RCC 7860 (cell line): ENCODE measurements around the gene PAFAH2.

Source experiments
- DNase-seq: peaks from one replicate; pipeline ENCODE4 v3.0.0-alpha.2; 2015; ENCODE audit warnings: low spot score
- FAIRE-seq: peaks from 2 replicates; lab custom pipeline; 2012; peaks lifted over from hg19 to GRCh38; lab: Jason Lieb, UNC

The PAFAH2 gene

DNA sequence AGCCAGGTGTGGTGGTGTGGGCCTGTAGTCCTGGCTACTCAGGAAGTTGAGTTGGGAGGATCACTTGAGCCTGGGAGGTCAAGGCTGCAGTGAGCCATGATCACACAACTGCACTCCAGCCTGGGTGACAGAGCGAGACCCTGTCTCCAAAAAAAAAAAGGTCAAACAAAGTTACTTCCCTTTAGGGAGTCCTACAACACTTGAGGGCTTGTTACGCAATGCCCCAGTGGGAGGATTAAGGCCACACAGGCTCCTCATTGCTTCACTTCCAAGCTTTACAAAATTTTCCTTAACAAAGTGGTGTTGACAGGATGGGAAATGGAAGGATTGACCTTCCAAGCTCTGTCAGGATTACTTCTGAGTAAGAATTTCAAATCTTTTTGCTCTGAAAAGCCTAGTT lies 17.5 kb upstream of the PAFAH2 start:
- FAIRE-seq = no peak
- no peak for DNase-seq

DNA sequence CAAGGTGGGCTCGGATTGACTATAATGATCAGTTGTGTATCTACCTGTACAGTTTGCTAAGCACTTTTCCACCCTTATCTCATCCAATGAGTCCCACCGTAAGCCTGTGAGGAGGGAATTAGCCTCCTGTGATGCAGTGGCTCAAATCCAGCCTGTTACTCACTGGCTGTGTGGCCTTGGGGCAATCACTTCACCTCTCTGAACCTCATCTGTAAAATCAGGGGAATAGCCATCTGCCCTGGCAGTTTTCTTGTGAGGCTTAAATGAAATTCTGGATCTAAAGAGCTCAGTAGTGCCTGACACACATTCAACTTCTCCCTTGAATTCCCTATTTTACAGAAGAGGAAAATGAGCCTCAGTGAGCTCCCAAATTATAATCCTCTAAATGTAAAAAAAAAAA lies 16.3 kb upstream of the PAFAH2 start:
- DNase-seq = no peak
- no peak for FAIRE-seq

DNA sequence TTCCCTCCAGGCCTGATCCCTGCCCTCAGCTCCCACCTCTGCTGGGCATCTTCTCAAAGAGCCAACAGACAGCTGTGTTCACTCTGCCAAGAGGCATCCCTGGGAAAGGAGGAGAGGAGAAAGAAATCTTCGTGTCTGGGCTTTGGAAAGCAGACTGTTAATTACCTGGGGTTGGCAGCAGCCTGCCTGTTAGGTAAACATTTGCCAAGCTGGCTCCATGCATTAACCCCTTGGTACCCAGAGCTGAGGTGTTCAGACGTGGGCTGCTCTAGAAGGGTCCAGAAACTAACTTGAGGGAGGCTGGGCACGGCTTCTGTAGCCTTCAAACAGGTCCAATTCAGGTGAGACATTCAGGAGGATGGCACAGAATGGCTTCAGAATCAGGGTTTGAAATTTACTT lies 15.0 kb upstream of the PAFAH2 start:
- FAIRE-seq (no peak), DNase-seq (no peak)

DNA sequence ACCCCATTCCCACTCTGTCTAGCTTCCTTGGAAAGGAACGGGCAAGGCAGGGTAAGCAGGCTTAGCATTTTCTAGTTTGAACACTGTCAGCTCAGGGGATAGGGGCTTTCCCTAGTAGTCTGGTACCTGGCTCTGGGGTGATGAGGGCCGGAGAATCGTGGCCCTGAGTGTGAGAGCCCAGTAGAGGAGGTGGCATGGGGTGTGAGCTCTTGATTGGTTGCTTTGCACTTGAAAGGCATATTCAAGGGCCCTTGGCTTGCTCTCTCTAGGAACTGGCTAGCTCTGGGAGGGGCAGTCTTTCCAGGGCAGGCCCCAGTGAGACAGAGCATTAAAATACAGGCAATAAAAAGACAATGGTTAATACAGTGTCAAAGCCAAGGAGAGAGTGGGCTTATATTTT lies 13.0 kb upstream of the PAFAH2 start:
- no peak for DNase-seq

DNA sequence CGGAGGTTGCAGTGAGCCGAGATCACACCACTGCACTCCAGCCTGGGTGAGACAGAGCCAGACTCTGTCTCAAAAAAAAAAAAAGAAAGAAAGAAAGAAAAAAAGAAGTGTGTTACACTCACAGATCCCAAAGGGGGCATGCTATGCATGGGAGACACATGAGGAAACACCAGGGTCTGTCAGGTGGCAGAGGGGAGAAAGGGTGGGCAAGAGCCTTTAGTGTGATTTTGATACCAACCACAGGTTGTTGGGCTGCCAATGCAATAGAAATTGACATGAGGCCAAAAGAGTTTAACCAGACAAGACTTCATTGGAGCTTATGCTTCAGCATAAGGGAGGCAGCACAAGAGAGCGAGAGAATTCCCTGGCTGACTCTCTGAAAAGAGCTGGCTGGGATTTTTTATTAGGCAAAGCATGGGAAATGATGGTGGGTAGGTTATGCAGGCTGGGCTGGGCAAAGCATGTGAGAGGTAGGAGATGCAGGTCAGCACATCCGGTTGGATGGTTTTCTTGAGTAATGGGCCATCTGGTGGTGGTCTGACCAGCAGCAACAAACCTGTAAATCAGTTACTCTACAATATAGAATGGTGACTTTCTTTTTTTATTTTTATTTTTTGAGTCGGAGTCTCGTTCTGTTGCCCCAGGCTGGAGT lies 12.1 kb upstream of the PAFAH2 start:
- FAIRE-seq (no peak), DNase-seq (no peak)

More for the DNA sequence above, 13.0 kb upstream of the PAFAH2 start:
- no peak for FAIRE-seq

DNA sequence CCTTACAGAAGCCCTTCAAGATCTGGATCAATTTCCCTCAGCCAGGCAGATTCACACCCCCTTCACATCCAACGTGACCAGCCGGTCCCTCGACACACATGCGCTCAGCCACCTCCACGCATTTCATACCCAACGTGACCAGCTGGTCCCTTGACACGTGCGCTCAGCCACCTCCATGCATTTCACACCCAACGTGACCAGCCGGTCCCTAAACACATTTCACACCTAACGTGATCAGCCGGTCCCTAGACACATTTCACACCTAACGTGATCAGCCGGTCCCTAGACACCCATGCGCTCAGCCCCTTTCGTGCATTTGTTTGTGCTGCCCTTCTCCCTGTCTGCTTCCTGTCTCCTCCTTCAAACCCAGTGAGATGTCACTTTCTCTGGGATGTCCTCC lies 8.8 kb upstream of the PAFAH2 start:
- no peak for DNase-seq
- FAIRE-seq = no peak

DNA sequence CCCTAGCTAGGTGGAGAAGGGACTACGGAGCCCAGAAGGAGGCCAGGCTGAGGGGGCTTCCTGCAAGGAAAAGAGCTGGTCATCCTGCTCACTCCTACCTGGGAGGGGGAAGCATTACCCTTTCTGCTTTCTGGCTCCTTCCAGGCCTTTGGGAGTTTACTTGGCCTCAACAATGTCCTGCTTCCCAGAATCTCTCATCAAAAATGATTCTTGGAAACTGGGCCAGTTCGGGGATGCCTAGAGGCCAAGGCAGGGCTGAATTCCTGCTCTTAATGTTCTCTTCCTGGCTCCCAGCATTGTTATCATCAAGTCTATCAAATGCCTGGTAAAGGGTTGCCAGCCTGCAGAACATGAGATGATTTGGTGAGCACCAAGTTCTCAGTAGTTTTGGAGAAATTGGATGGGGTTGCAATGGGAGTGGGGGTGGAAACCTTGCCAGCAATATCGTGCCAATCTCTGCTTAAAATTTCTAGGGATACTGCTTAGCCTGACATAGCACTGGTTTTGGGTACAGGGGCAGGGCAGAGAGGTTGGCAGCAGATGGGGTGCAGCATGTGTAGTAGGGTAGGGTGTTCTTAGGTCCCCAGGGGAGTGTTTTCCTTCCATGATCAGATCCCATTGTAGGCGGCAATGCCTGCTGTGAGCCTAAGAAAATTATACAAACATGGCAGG lies 7.7 kb upstream of the PAFAH2 start:
- no peak for DNase-seq
- FAIRE-seq = no peak

DNA sequence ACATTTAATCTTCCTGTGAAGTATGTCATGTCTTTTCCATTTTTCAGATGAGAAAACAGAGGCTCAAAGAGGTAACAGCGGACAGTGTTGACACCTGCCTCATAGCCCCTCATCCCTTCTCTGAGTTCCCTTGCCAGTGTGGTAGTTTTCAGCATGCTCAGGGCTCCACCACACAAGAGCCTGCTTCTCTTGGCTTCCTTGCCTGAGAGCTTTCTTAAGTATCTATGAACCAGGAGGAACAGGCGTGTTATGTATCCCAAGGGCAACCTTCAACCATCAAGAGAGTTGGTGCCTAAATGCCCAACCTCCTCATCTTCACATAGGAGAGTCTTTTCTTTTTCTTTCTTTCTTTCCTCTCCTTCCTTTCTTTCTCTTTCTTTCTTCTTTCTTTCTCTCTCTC lies 5.9 kb upstream of the PAFAH2 start:
- DNase-seq (no peak), FAIRE-seq (no peak)

DNA sequence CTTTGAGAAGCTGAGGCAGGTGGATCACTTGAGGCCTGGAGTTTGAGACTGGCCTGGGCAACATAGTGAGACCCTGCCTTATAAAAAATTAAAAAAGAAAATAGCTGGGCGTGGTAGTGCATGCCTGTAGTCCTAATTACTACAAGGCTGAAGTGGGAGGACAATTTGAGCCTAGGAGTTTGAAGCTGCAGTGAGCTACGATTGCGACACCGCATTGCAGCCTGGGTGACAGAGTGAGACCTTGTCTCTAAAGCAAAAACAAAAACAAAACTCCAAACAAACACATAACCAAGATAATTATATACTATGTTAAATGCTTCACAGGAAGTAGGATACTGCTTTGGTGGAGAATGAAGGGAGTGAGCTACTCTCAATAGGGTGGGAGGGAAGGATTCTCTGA lies 5.4 kb upstream of the PAFAH2 start:
- DNase-seq (no peak), FAIRE-seq (no peak)

DNA sequence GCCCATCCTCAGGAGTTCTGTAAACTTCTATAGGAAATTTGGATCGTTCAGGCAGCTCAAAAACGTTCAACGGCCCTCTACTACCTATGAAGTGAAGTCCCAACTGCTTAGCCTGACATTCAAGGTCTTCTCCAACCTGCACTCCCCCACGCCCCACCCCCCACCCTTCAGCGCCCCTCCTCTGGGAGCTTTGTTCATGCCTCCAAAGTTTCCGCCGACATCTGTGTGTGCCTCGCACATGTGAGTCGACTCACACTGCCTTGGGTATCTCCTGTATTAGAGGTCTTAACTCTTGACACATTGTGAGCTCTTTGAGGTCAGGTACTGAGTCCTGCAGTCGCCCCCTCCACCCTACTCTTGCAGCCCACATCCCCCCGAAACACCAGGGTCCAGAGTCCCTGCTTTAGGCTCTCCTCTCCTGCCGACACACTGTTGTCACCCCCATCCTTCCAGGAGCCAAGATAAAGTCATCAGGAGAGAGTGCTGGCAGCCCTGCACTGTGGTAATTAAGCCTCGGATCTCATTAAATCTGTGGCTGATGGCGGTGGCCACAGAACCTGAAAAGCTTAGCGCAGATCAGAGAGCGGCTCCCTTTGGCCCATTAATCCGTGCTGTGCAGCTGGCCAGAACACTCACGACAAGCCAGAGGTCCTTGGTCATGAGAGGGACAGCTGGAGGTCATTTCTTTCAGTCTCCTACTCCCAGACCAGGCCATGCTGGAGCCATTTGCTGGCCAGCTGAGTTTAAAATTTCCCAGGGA lies 1.4 kb upstream of the PAFAH2 start:
- no peak for DNase-seq
- no peak for FAIRE-seq

DNA sequence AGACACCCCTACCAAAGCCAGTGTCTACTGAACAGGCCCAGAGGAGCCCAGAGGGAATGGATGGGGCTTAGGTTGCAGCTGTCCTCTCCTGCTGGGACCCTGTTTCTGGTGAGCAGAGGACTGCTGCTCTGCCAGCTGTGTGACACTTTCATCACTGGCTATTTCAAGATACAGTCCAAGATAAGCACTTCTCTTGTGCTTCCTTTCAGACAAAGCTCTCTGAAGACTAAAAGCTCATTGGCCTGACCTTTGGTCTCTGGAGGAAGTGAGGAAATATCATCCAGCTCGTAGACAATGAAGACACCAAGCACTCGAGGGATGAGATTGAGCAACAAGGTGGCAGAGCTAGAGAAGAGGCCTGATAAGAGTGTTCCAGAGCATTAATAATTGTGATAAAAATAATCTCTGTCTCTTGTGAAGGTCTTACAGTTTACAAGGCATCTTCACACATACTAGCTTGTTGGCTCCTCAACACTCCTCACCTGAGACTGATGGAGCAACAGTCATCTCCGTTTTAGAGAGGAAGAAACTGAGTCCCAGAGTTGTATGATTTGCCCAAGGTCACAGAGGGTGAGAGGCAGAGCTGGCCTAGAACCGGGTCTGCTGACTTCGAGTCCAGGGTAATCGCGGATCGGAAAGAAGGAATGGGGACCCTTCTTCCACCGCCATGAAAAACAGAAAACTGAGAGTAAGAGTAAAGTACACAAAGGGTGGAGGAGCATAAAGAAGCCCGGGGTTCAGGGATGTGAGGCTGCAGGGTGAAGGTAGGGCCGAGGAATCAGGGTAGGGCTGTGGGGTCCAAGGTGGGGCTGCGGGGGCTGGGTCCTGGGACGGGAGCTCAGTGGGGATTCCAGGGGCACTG lies 666 bp downstream of the PAFAH2 start:
- FAIRE-seq = no peak
- DNase-seq = peak; percentile 7

DNA sequence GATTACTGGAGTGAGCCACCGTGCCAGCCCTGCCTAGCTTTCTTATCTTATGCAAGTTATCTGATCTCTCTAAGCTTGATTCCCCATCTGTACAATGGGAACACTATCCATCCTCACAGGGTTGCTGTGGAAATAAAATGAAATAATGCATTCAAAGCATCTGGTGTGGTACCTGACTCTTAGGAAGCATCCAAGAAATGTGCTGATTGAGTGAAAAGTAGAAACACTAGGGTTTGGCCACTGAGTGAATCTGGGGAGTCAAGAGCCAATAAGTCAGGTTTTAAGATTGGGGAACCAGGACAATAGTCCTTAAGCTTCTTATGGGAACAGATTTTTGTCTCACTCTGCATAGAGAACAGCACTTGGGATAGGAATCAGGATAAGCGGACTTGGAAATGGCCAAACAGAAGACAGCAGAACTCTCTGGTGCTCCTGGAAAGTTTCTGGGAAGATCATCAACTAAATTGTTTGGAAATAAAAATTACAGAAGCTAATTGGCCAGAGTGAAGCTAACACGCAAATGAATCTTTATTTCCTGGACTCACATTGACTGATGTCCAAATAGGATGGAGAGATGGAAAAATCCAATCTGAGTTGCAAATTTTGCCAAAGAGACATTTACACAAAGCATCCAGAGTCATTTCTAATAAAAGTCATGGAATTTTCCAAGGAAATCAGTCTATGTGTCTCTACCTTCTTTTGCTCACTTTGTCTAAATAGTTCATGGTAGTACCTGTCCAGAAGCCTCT lies 3.3 kb downstream of the PAFAH2 start:
- FAIRE-seq = no peak

DNA sequence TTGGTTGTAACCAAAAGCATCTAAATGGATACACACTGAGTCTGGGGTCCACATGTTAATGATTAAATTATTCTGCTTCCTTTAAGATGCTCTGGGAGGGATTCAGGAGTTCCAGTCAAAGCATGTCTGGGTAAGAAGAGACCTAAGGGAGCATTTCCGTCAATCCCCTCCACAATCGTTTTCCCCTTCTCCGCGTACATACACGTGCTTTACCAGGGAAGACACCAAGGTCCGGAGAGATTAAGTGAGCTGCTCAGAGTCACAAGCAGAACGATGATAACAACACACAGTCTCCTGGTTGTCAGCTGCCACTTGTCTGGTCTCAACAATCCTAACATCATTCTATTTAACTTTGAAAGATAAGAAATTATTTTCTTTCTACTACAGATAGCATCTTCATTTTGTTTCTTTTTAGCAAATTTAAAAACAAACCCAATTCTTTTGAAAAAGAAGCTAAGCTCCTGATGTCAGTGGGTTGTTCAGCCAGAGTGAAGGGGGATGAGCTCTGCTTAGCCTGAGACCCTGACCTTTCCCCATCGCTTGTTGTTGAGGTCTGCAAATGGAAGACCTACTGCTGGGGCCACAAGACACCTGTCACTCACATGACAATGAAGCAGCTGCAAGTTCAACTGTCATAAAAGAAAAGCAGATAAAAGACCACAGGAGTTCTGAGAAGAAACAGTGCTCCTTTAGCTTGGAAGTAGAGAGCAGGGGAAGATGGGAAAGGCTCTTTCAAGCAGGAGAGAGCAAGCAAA lies 4.5 kb downstream of the PAFAH2 start:
- no peak for FAIRE-seq
- no peak for DNase-seq

More for the DNA sequence above, 3.3 kb downstream of the PAFAH2 start:
- no peak for DNase-seq

DNA sequence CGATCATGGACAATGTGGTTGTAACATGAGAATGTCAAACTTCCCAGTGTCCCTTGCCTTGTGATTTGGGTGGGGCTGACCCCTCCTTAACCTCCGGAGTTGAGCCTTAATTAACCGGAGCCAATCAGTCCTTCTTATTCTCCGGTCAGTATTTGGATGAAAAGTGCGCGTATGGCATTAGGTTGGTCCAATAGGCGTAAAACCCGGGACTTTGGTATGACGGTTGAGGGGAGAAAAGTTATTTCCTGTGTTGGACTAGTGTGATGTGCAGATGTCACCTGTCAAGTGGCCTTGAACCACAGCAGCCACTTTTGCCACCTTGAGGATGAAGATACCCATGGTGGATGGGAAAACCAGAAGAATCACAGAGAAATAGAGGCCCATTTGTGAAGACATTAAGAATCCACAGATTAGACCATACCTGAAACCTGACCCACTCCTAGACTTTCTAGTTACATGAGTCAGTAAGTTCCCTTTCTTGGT lies 5.1 kb downstream of the PAFAH2 start:
- FAIRE-seq (no peak), DNase-seq (no peak)

DNA sequence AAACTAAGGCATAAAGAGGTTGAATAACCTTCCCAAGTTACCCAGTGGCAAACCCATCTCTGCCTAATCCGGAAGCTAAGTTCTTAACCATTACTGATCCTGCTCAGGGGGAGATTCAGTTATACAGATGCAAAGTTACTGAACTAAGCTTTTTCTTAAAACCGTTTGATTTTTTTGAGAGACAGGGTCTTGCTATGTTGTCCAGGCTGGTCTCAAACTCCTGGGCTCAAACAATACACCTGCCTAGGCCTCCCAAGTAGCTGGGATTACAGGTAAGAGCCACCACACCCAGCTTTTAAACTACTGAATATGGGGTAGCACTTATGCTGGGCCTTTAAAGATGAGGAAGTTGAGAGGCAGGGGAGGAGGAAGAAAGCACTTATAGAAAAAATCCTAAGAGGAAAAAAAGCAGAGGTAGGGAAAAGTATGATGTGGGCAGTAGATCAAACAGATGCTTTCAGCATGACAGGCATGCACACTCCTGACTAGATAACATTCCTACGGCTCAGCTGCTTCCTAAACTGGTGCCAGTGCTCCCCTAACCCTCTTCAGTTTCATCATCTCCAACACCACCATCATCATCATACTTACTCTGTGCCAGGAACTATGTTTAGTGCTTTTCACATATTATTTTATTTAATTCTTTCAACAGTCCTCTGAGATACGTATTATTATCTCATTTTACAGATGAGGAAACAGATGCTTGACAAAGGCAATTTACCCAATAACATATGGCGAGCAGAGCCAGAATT lies 5.8 kb downstream of the PAFAH2 start:
- no peak for DNase-seq
- no peak for FAIRE-seq

DNA sequence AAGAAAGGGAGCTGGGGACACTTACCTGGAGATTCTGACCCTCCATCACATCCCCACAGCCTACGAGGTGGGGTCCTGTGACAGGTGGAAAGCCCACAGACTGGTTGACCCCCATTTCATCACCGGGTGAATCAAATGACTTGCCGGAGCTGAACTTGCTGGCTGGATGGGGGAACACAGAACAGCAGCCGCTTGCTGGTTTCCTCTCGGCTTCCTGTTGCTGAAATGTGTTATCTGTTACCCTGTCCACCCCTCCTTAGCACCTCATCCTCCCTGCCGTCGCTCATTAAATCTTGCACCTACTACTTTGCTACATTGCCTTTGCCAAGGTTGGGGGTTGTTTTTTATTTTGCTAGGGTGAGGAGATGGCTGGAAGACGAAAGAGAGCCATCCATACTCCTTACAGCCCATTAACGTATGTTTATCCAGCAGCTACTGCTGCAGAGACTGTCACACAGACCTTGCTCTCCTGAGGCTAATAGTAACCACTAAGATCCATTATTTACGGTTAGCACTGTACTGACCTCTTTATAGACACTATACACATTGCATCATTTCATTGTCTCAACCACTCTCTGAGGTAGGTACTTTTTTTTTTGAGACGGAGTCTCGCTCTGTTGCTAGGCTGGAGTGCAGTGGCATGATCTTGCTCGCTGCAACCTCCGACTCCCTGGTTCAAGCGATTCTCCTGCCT lies 7.0 kb downstream of the PAFAH2 start:
- DNase-seq = no peak
- FAIRE-seq = no peak

DNA sequence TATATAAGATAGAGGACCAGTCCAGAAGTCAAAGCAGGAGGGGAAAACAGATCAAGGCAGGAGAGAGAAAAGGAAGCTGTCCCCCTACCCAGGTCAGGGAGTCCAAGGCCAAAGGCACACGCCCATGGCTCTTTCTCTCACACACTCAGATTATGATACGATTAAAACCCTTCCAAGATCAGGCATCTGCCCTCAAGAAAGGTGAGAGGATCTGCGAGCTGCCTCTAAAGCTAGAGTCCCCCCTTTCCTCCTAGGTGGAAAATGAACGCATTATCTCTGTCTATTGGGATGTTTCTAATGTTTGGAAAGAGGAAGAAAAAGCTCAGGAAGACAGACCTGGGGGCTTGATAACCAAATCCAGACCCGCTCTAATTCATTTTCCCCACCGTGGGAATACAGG lies 7.6 kb downstream of the PAFAH2 start:
- FAIRE-seq = no peak
- DNase-seq = no peak
